Neuronal stem cell (in vitro differentiated cells): ENCODE results near the gene TSHZ2.
A peak's percentile ranks its signal among the peaks of the same experiment; 100 is the strongest.

ENCODE experiments used
- DNase-seq: peaks from one replicate; pipeline ENCODE4 v3.0.0-alpha.2; 2013; ENCODE audit warnings: low spot score
- H2AFZ ChIP-seq: one replicate; pipeline ENCODE4 v1.6.1; 2013; ENCODE audit warnings: mild to moderate bottlenecking, low read length, inconsistent platforms
- H2AK5ac ChIP-seq: 2 replicates; pipeline ENCODE4 v1.6.1; 2013; ENCODE audit warnings: low read depth, mild to moderate bottlenecking, inconsistent platforms, low read length, moderate library complexity, mixed read lengths
- H2BK120ac ChIP-seq: 2 replicates; pipeline ENCODE4 v1.6.1; 2013; ENCODE audit warnings: low read depth, mild to moderate bottlenecking, inconsistent platforms, low read length, moderate library complexity, mixed read lengths
- H2BK12ac ChIP-seq: one replicate; pipeline ENCODE4 v1.6.1; 2013; ENCODE audit warnings: low read length, inconsistent platforms
- H2BK15ac ChIP-seq: 2 replicates; pipeline ENCODE4 v1.6.1; 2013; ENCODE audit warnings: mild to moderate bottlenecking, low read length, inconsistent platforms, mixed read lengths
- H2BK5ac ChIP-seq: one replicate; pipeline ENCODE4 v1.6.1; 2013; ENCODE audit warnings: inconsistent platforms, mild to moderate bottlenecking, low read length, moderate library complexity
- H3K14ac ChIP-seq: one replicate; pipeline ENCODE4 v1.6.1; 2013; ENCODE audit warnings: low read length, inconsistent platforms
- H3K18ac ChIP-seq: 2 replicates; pipeline ENCODE4 v1.6.1; 2013; ENCODE audit warnings: low read length, inconsistent platforms
- H3K23ac ChIP-seq: 2 replicates; pipeline ENCODE4 v1.6.1; 2013; ENCODE audit warnings: low read depth, mild to moderate bottlenecking, mixed read lengths, low read length, inconsistent platforms; ENCODE audit not compliant: poor library complexity
- H3K27ac ChIP-seq: replicated peaks from 3 replicates; pipeline ENCODE4 v1.5.1; 2013; ENCODE audit warnings: low read length, inconsistent platforms
- H3K27me3 ChIP-seq, 3 experiments: 2 replicates each; pipeline ENCODE4 v1.6.1; 2013; ENCODE audit warnings: low read length in 3 of 3, mild to moderate bottlenecking in 2 of 3, inconsistent platforms in 1 of 3, low read depth in 1 of 3, mixed read lengths in 1 of 3, moderate library complexity in 1 of 3; ENCODE audit not compliant: control insufficient read depth in 3 of 3, insufficient read depth in 3 of 3
- H3K36me3 ChIP-seq, 2 donors: replicated peaks in 1 of 2; 2 replicates each; pipeline ENCODE4 v1.6.1; 2013; ENCODE audit warnings: low read length in 2 of 2; ENCODE audit not compliant: control insufficient read depth in 2 of 2, insufficient read depth in 2 of 2
- H3K4ac ChIP-seq: 2 replicates; pipeline ENCODE4 v1.6.1; 2013; ENCODE audit warnings: inconsistent platforms, mild to moderate bottlenecking, low read length, moderate library complexity
- H3K4me1 ChIP-seq, 2 donors: 1 replicate in 1 of 2; 2 replicates in 1 of 2; pipeline ENCODE4 v1.6.1; 2013; ENCODE audit warnings: low read length in 2 of 2, low read depth in 1 of 2; ENCODE audit not compliant: control insufficient read depth in 2 of 2, insufficient read depth in 1 of 2
- H3K4me2 ChIP-seq: one replicate; pipeline ENCODE4 v1.6.1; 2013; ENCODE audit warnings: mild to moderate bottlenecking, low read length, inconsistent platforms; ENCODE audit not compliant: insufficient read depth, poor library complexity, severe bottlenecking
- H3K4me3 ChIP-seq, 2 donors: 2 replicates each; pipeline ENCODE4 v1.5.1; 2013; ENCODE audit warnings: low read length in 2 of 2, mild to moderate bottlenecking in 2 of 2, inconsistent platforms in 1 of 2, moderate library complexity in 1 of 2
- H3K79me1 ChIP-seq: one replicate; pipeline ENCODE4 v1.6.1; 2013; ENCODE audit warnings: low read depth, mild to moderate bottlenecking, inconsistent platforms, low read length, moderate library complexity
- H3K9ac ChIP-seq: one replicate; pipeline ENCODE4 v1.6.1; 2013; ENCODE audit warnings: mild to moderate bottlenecking, low read depth, low read length, inconsistent platforms; ENCODE audit not compliant: poor library complexity
- H3K9me3 ChIP-seq, 2 donors: replicated peaks in 1 of 2; 2 replicates each; pipeline versions ENCODE3 to v1.6.1; 2013; ENCODE audit warnings: low read length in 2 of 2, mild to moderate bottlenecking in 2 of 2, inconsistent platforms in 1 of 2, low read depth in 1 of 2, mixed read lengths in 1 of 2, moderate library complexity in 1 of 2; ENCODE audit not compliant: control insufficient read depth in 2 of 2, insufficient read depth in 1 of 2
- H4K8ac ChIP-seq: one replicate; pipeline ENCODE4 v1.6.1; 2013; ENCODE audit warnings: low read depth, mild to moderate bottlenecking, inconsistent platforms, low read length, moderate library complexity
- H4K91ac ChIP-seq: one replicate; pipeline ENCODE4 v1.6.1; 2013; ENCODE audit warnings: low read length, low read depth, mild to moderate bottlenecking, inconsistent platforms; ENCODE audit not compliant: poor library complexity
- WGBS, 2 donors: extraction: QIAGEN DNeasy Blood & Tissue Kit; methylation state at CpG; one replicate each; pipeline ENCODE4 v1.1.7; 2013; ENCODE audit warnings: missing lambda C conversion rate in 2 of 2, mixed read lengths in 1 of 2; ENCODE audit not compliant: insufficient read length in 2 of 2, insufficient replicate concordance in 1 of 2; ENCODE audit errors: extremely low coverage in 2 of 2; 5-methylcytosine and 5-hydroxymethylcytosine counted together

The TSHZ2 gene

GRCh38 chr20:53490620-53491019, 518.5 kb downstream of the TSHZ2 start:
- no peak overlapping the region for H3K4ac ChIP-seq
- H3K4me3 ChIP-seq = no peak overlapping the region
- H3K4me2 ChIP-seq = no peak overlapping the region
- H3K27me3 ChIP-seq = no peaks in the 10 kb centered on the region
- no peaks in the 10 kb centered on the region for H3K36me3 ChIP-seq
- no peak overlapping the region for H3K23ac ChIP-seq
- no peak overlapping the region for H3K9ac ChIP-seq
- H3K18ac ChIP-seq = no peak overlapping the region
- H2AK5ac ChIP-seq = no peak overlapping the region
- H2AFZ ChIP-seq = no peak overlapping the region
- H2BK120ac ChIP-seq = no peak overlapping the region
- H4K8ac ChIP-seq = no peak overlapping the region
- no peak overlapping the region for H2BK15ac ChIP-seq
- no peak for DNase-seq
- no peak overlapping the region for H2BK12ac ChIP-seq
- H4K91ac ChIP-seq = no peak overlapping the region
- H3K27ac ChIP-seq = no peak overlapping the region
- H3K4me1 ChIP-seq = peaks cover 0 to 3% of the 10 kb centered on the region in 2 donors
- H3K79me1 ChIP-seq = no peaks in the 10 kb centered on the region
- no peaks in the 10 kb centered on the region for H3K9me3 ChIP-seq
- H2BK5ac ChIP-seq = no peak overlapping the region
- H3K14ac ChIP-seq = no peak overlapping the region
- no CpG with 5 or more reads among the region's 3 CpGs for WGBS, 2 donors

- H3K9ac ChIP-seq = no peak overlapping the region
- no peak overlapping the region for H2AK5ac ChIP-seq
- no peak overlapping the region for H2BK12ac ChIP-seq
- H3K27ac ChIP-seq = no peak overlapping the region
- H4K91ac ChIP-seq = no peak overlapping the region
- no peaks in the 10 kb centered on the region for H3K27me3 ChIP-seq
- no peak overlapping the region for H3K4me2 ChIP-seq
- H3K36me3 ChIP-seq = no peaks in the 10 kb centered on the region
- no peak overlapping the region for H2BK120ac ChIP-seq
- no peak overlapping the region for H3K18ac ChIP-seq
- no peak overlapping the region for H2BK5ac ChIP-seq
- H3K14ac ChIP-seq = no peak overlapping the region
- H3K4me1 ChIP-seq = peaks cover 0 to 3% of the 10 kb centered on the region in 2 donors
- H3K79me1 ChIP-seq = no peaks in the 10 kb centered on the region
- H2BK15ac ChIP-seq = no peak overlapping the region
- peak overlapping the region; percentile 16 for H2AFZ ChIP-seq
- no CpG with 5 or more reads among the region's 5 CpGs for WGBS, 2 donors
- no peak overlapping the region for H3K4ac ChIP-seq
- DNase-seq = no peak
- H4K8ac ChIP-seq = no peak overlapping the region
- no peak overlapping the region for H3K23ac ChIP-seq
- no peak overlapping the region for H3K4me3 ChIP-seq
- H3K9me3 ChIP-seq = no peaks in the 10 kb centered on the region
Measured at GRCh38 chr20:53491462-53491861, 519.3 kb downstream of the TSHZ2 start.

GRCh38 chr20:53492212-53492611, 520.1 kb downstream of the TSHZ2 start:
- peaks cover 0 to 3% of the 10 kb centered on the region in 2 donors for H3K4me1 ChIP-seq
- DNase-seq = no peak
- no peaks in the 10 kb centered on the region for H3K36me3 ChIP-seq
- no peak overlapping the region for H3K4ac ChIP-seq
- no peaks in the 10 kb centered on the region for H3K9me3 ChIP-seq
- no peak overlapping the region for H2AFZ ChIP-seq
- H3K27me3 ChIP-seq = no peaks in the 10 kb centered on the region
- H3K79me1 ChIP-seq = no peaks in the 10 kb centered on the region
- no peak overlapping the region for H3K4me2 ChIP-seq
- H2BK15ac ChIP-seq = no peak overlapping the region
- H4K91ac ChIP-seq = no peak overlapping the region
- no CpG with 5 or more reads among the region's 3 CpGs for WGBS, 2 donors
- no peak overlapping the region for H4K8ac ChIP-seq
- H3K27ac ChIP-seq = no peak overlapping the region
- H2AK5ac ChIP-seq = no peak overlapping the region
- H3K23ac ChIP-seq = no peak overlapping the region
- H2BK5ac ChIP-seq = no peak overlapping the region
- H3K9ac ChIP-seq = no peak overlapping the region
- no peak overlapping the region for H3K18ac ChIP-seq
- no peak overlapping the region for H2BK12ac ChIP-seq
- H2BK120ac ChIP-seq = no peak overlapping the region
- H3K4me3 ChIP-seq = no peak overlapping the region
- H3K14ac ChIP-seq = no peak overlapping the region

- H3K4me1 ChIP-seq = peaks cover 0 to 3% of the 10 kb centered on the region in 2 donors
- H3K79me1 ChIP-seq = no peaks in the 10 kb centered on the region
- no CpG with 5 or more reads among the region's 4 CpGs for WGBS, 2 donors
- H3K4ac ChIP-seq = no peak overlapping the region
- H3K4me3 ChIP-seq = no peak overlapping the region
- no peak overlapping the region for H3K14ac ChIP-seq
- H3K4me2 ChIP-seq = no peak overlapping the region
- no peaks in the 10 kb centered on the region for H3K9me3 ChIP-seq
- no peak overlapping the region for H2BK5ac ChIP-seq
- DNase-seq = no peak
- no peak overlapping the region for H2BK120ac ChIP-seq
- H3K9ac ChIP-seq = no peak overlapping the region
- H2BK12ac ChIP-seq = no peak overlapping the region
- no peak overlapping the region for H3K23ac ChIP-seq
- no peak overlapping the region for H2AFZ ChIP-seq
- no peaks in the 10 kb centered on the region for H3K36me3 ChIP-seq
- H4K91ac ChIP-seq = no peak overlapping the region
- no peak overlapping the region for H2AK5ac ChIP-seq
- no peak overlapping the region for H3K27ac ChIP-seq
- H4K8ac ChIP-seq = no peak overlapping the region
- no peak overlapping the region for H2BK15ac ChIP-seq
- H3K27me3 ChIP-seq = no peaks in the 10 kb centered on the region
- no peak overlapping the region for H3K18ac ChIP-seq
Measured at GRCh38 chr20:53493311-53493857, 521.2 kb downstream of the TSHZ2 start.
